Measurements from ENCODE around the gene KCNB1.

KCNB1 gene

GRCh38 chr20:49471397-49471796 is 11.1 kb downstream of the KCNB1 start:
- DNase-seq (ENCODE audit: low read depth in 1 of 2, low spot score in 1 of 2): no peak

- DNase-seq (ENCODE audit: low read depth in 1 of 2, low spot score in 1 of 2): no peak
Observed at GRCh38 chr20:49470922-49471321, 11.5 kb downstream of the KCNB1 start.

- DNase-seq (ENCODE audit: low read depth in 1 of 2, low spot score in 1 of 2): no peak
Observed at GRCh38 chr20:49469060-49469459, 13.4 kb downstream of the KCNB1 start.

- no peak for DNase-seq (ENCODE audit: low read depth in 1 of 2, low spot score in 1 of 2)
Observed at GRCh38 chr20:49468412-49468811, 14.1 kb downstream of the KCNB1 start.

DNA sequence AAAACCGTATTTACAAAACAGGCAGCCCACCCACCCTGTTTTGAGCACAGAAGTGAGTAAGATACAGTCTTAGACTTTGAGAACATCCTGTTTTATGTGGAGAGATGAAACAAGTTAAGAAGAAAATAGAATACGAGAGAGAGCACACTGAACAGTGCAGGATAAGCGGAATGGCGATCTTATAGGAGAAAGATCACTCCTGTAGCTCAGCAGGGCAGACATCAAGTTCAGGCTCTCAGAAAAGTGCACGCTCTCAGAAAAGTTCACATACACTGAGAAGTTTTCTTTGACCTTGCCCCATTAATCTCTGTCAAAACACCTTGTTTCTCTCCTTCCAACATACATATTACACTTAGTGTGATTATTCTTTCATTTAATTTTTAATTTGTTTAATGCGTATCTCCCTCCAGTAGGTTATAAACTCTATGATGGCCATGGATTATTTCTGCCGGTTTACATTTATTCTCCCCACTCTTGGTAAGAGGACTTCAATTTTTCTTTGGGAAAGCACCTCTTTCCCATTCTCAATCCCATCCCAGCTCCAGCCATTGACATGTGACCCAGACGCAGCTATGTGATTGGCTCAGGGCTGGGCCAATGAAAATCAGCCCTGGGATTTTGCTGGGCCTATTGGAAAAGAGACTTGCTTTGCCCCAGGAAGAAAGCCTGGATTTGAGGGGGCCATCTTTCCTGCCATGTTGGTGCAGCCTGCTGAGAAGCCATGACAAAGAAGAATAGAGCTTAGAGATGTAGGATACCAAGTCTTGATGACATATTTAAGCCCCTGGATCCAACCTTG is 16.2 kb downstream of the KCNB1 start:
- DNase-seq (ENCODE audit: low read depth in 1 of 2, low spot score in 1 of 2): no peak

DNA sequence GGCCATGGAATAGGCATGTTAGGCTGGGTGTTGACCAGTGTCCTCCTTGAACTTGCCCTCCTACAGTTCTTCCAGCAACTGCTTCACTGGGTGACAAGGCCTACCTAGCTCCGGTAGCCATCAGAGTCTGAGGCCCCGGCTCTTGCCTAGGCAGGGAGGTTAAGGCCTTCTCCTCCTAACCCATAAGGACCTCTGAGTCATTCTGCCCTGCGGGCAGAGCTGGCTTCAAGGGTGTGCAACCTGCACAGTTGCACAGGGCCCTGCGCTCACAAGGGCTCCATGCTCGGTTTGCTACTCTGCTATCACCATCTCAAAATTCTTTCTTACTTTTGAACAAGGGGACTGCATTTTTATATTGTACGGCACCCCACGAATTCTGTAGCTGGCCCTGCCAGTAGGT is 17.9 kb downstream of the KCNB1 start:
- DNase-seq (ENCODE audit: low read depth in 1 of 2, low spot score in 1 of 2): no peak

- no peak for DNase-seq (ENCODE audit: low read depth in 1 of 2, low spot score in 1 of 2)
Observed at GRCh38 chr20:49462626-49463025, 19.8 kb downstream of the KCNB1 start.

- DNase-seq (ENCODE audit: low read depth in 1 of 2, low spot score in 1 of 2): no peak
Observed at GRCh38 chr20:49461894-49462620, 20.4 kb downstream of the KCNB1 start.

DNA sequence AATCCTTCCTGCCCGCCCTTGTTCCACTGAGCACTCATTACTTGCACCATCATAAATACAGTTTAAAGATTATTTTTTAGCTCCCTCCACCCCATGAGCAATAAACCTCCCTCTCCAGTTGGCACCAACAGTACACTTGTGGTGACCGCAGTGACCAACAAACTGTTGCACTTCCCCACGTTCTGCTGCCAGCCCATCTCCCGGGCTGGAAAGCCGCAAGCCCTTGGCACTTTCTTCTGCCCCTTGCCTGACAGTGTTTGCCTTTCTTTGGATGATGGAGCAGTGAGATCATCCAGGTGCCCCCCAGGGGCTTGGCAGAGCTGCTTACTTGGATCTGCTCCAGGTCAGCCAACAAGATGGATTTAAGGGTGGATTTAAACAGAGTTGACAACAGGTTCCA is 21.6 kb downstream of the KCNB1 start:
- DNase-seq (ENCODE audit: low read depth in 1 of 2, low spot score in 1 of 2): no peak

DNA sequence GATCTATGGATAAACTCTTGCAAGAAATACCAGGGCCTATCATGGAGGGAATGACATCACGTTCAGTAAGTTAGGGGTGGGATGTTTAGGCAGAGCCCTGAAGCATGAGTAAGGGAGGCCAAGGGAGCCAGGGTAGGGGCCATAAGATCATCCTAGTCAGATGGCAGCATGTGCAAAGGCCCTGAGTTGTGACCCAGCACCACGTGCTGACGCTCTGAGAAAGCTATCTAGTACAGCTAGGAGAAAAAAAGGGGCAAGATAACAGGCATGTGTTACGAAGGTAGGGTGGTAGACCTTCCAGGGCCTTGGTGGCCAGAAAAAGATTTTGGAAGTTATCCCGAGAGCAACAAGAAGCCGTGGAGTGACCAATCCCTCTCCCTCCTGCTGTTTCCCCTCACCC is 22.3 kb downstream of the KCNB1 start:
- DNase-seq (ENCODE audit: low read depth in 1 of 2, low spot score in 1 of 2): no peak

GRCh38 chr20:49459684-49460083 is 22.8 kb downstream of the KCNB1 start:
- no peak for DNase-seq (ENCODE audit: low read depth in 1 of 2, low spot score in 1 of 2)

GRCh38 chr20:49457444-49457843 is 25.0 kb downstream of the KCNB1 start:
- no peak for DNase-seq (ENCODE audit: low read depth in 1 of 2, low spot score in 1 of 2)

DNA sequence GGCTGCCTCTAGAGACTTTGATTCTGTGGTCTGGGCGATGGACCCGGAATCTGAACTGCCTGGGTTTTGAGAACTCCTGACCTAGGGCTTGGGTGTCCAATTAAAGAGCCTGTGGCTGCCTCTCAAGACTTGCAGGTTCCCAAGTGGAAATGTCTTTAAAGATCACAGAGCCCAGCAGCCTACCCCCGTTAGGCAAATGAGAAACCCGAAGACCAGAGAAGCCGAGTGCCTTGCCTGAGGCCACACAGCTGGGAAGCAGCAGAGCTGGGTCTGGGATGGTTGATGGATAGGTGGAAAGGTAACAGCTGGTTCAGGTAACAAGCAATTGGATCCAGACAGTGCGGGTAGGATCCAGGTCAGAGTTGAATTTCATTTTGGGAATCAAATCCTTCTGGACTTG is 25.8 kb downstream of the KCNB1 start:
- DNase-seq (ENCODE audit: low read depth in 1 of 2, low spot score in 1 of 2): no peak

- DNase-seq (ENCODE audit: low read depth in 1 of 2, low spot score in 1 of 2): no peak
Observed at GRCh38 chr20:49455691-49456090, 26.8 kb downstream of the KCNB1 start.

GRCh38 chr20:49452011-49452482 is 30.4 kb downstream of the KCNB1 start:
- no peak for DNase-seq (ENCODE audit: low read depth in 1 of 2, low spot score in 1 of 2)

DNA sequence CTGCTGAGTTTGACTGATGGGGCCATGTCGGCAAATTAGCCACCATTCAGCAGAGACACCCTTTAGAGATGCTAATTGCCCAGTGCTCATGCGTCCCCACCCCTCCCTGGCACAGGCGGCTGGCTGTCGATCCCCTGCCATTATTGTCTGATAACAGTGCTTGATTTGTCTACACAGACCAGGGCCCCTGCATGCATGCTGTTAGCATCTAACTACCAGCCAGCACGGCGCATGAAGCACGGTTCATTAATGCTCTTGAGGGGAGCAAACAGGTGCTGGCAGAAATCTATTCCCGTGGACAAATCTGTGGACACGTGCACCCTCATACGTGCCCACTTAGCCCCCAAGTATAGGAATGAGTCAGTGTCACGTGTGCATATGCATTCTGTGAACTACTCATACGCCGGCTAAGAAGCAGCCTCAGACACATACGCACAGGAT is 32.2 kb downstream of the KCNB1 start:
- no peak for DNase-seq (ENCODE audit: low read depth in 1 of 2, low spot score in 1 of 2)

GRCh38 chr20:49448917-49449316 is 33.6 kb downstream of the KCNB1 start:
- no peak for DNase-seq (ENCODE audit: low read depth in 1 of 2, low spot score in 1 of 2)

DNA sequence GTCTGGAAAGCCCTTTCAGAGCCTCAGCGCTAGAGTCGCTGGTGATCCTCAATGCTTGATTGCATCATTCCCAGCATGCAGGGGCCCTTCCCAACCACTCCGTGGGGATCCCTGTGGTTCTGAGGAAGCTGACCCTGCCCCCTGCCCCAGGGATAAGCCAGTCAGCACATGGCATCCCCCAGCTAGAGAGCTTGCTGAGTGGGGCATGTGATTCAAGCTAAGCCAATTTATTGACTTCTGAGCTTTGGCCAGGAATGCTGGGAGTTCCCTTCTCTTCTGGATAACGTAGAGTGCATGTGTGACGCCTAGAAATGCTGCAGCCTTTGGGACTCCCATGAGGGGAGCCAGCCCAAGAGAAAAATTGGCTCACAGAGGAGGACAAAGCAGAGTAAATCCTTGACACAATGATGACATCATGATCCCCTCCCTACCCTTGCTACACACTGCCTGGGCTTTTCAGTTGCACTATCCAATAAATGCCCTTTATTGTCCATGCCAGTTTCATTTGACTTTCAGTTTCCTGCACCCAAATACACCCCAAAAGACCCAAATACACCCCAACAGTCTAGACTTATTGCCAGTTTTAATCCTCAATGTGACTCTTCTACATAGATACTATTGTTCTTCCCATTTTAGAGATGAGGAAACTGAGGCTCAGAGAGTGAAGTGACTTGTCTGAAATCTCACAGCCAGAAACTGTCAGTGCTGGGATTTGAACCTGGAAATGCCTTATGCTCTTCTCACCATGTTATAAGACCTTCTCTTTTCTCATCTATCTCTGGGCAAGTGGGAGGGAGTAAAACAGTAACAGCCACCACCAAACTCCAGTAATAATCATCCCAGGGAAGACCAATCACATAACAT is 34.3 kb downstream of the KCNB1 start:
- DNase-seq (ENCODE audit: low read depth in 1 of 2, low spot score in 1 of 2): no peak

DNA sequence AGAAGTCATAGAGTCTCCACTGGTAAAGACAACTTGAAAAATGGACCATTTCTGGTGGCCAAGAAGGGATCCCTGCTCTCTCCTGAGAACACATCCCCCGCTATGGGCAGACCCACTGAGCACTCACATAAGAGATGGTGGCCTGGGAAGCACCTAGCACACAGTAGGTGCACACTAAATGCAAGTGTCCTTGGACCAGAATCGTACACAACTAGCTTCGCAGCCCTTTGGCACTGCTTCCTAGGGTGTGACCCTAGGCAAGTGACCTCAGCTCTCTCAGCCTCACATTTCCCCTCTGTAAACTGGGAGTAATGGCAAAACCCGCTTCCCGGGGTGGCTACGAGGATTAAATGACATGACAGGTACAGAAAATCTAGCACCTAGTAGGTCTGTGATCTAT is 35.1 kb downstream of the KCNB1 start:
- DNase-seq (ENCODE audit: low read depth in 1 of 2, low spot score in 1 of 2): no peak

GRCh38 chr20:49446808-49447207 is 35.7 kb downstream of the KCNB1 start:
- no peak for DNase-seq (ENCODE audit: low read depth in 1 of 2, low spot score in 1 of 2)

GRCh38 chr20:49446080-49446479 is 36.4 kb downstream of the KCNB1 start:
- no peak for DNase-seq (ENCODE audit: low read depth in 1 of 2, low spot score in 1 of 2)

DNA sequence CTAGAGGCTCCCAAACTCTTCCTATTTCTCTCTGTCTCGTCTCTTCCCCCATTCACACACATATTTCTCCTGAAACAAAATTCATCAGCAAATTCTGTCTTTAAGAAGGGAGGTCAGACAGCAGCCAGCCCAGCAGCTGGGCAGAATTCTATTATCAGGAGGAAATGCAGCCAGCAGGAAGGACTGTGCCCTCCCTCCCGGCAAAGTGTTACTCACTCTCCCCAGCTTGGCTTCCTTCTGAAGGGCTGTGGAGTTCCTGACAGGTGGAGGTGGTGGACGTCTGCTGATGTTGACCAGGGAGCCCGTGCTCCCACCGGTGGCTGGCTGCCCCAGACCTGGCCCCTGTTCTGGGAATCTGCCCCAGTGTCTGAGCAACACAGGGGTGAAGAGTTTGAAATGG is 37.3 kb downstream of the KCNB1 start:
- DNase-seq (ENCODE audit: low read depth in 1 of 2, low spot score in 1 of 2): no peak

All from activated T-helper 1 cell treated with anti-CD3 and anti-CD28 coated beads, Interleukin-2, amount 50 U/mL, for 16 hours (primary cell).